Tracheal epithelial cell (primary cell): Measurements from ENCODE around the gene FREM1. TPM values are rescaled to one million over a fixed set of nuclear protein-coding genes. Genes with fewer than 3 reads are reported as not detected.

Source experiments
- total RNA-seq: library from RNA; depleted of rRNA; stranded (reverse); fragments of >200 nt; gene quantifications from 2 replicates; pipeline ENCODE4 v1.2.1, GENCODE V29; 2014

Gene FREM1, protein sequence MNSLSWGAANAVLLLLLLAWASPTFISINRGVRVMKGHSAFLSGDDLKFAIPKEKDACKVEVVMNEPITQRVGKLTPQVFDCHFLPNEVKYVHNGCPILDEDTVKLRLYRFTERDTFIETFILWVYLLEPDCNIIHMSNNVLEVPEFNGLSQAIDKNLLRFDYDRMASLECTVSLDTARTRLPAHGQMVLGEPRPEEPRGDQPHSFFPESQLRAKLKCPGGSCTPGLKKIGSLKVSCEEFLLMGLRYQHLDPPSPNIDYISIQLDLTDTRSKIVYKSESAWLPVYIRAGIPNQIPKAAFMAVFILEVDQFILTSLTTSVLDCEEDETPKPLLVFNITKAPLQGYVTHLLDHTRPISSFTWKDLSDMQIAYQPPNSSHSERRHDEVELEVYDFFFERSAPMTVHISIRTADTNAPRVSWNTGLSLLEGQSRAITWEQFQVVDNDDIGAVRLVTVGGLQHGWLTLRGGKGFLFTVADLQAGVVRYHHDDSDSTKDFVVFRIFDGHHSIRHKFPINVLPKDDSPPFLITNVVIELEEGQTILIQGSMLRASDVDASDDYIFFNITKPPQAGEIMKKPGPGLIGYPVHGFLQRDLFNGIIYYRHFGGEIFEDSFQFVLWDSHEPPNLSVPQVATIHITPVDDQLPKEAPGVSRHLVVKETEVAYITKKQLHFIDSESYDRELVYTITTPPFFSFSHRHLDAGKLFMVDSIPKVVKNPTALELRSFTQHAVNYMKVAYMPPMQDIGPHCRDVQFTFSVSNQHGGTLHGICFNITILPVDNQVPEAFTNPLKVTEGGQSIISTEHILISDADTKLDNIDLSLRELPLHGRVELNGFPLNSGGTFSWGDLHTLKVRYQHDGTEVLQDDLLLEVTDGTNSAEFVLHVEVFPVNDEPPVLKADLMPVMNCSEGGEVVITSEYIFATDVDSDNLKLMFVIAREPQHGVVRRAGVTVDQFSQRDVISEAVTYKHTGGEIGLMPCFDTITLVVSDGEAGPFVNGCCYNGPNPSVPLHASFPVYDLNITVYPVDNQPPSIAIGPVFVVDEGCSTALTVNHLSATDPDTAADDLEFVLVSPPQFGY (N-terminal part only)
- not detected in 2 replicates for total RNA-seq

DNA sequence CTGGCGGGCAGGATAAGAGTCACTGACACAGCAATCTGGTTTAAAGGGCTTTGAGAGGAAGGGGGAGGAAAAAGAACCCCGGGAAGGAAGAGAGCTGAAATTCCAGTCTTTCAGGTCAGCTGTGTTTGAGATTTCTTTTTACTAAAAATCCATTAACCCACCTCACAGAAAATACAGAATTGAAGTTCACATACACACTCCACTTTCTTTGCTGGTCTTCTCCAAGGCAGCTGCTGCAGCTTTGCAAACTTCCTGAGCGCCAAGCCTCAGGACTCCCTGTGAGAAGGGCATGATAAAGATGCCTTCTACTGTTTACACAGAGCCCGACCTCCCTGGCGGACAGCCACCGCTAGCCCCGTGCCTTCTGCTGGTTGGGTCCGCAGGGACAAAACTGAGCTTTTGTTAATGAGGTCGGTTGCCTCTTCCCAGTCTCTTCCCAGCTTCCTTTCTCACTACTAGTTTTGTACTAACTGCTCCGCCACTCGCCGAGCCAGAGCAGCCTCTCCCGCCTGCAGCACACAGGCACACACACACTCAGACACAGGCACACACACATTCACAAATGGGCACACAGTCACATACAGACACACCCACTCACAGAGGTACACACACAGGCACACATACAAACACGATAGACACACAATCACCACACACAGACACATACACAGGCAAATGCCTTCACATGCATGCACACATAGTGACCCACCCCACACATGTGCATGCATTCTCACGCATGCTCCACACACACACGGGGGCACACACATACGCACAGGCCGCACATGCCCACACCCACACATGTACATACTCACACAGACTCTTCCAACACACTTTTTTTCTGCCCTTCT, at the start of gene FREM1:
Gene FREM1 (minus strand): TSS at position 468 of the 845 bp plus-strand sequence. CDS start 41,451 bp downstream, outside the sequence.

DNA sequence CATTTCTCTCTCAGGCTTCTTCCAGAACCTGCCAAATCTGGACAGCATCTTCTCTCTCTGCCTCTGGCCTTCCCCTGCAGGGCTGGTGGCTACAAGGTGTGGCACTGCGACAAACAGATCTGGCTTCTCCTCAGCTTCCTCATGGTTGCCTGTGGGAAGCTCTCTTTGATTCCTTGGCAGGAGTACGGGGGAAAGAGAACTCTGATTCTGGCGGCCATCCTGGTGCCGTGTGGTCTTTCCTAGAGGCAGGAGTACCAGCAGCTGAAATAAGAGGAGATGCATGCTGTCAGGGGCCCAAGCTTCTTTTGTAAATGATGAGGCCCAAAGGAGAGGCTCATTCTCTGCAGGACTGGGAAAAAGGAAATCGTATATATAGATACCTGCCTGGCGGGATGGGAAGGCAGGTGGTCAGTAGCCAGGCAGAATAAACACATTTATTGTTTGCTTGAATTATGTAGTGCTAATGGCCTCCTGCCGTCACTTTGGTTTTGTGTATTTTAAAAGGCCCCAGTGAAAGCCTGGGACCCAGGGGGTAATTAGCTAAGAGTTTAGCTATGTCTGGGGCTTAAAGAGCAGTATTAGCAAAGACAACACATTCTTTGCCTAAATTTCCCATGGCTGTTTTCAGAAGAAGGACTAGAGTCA, 187.7 kb downstream of the FREM1 start, which contains the start of gene CER1:
Gene CER1 (minus strand): TSS at position 343 of the 645 bp plus-strand sequence. CDS start 61 bp downstream, at position 282.

DNA sequence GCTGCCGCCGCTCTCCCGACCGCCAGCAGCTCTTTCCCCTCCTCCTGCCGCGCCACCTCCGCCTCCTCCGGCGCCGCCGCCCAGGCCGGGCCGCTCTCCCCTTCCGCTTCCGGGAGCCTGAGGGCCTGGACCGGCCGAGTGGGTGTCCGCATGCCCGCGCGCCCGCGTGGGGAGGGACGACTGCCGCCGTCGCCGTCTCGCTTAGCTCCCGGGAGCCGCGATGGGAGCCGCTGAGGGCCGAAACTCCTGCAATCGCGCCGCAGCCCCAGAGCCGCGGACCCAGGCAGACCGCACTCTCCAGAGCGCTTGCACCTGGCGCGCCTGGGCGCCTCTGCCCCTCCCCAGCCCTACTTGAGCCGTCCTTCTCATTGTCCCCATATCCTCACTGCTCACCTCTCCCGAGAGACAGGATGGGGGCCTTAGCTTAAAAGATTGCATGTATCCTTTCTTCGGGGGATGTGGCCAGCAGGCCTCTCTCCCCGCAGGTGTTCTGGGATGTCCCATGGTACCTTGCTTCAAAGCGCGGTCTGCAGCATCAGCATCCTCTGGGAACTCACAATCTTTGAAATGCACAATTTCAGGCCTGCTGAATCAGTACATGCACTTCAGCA, 216.9 kb downstream of the FREM1 start, which contains the start of gene ZDHHC21:
Gene ZDHHC21 (minus strand): TSS at position 182 of the 611 bp plus-strand sequence. CDS start 19,092 bp downstream, outside the sequence.

Other genes starting within 250 kb of the FREM1 start
- 5.8 and 7.0 TPM in 2 replicates for gene ZDHHC21, start 217.0 kb downstream of the FREM1 start, total RNA-seq
- not detected in 2 replicates for gene CER1, start 187.7 kb downstream of the FREM1 start, total RNA-seq